NCI-H774 (cell line): Measurements from ENCODE around the gene MOGAT1.

Experiments
- DNase-seq: peaks from one replicate; lab custom pipeline; 2025; lab: John Stamatoyannopoulos, UW

MOGAT1 gene

DNA sequence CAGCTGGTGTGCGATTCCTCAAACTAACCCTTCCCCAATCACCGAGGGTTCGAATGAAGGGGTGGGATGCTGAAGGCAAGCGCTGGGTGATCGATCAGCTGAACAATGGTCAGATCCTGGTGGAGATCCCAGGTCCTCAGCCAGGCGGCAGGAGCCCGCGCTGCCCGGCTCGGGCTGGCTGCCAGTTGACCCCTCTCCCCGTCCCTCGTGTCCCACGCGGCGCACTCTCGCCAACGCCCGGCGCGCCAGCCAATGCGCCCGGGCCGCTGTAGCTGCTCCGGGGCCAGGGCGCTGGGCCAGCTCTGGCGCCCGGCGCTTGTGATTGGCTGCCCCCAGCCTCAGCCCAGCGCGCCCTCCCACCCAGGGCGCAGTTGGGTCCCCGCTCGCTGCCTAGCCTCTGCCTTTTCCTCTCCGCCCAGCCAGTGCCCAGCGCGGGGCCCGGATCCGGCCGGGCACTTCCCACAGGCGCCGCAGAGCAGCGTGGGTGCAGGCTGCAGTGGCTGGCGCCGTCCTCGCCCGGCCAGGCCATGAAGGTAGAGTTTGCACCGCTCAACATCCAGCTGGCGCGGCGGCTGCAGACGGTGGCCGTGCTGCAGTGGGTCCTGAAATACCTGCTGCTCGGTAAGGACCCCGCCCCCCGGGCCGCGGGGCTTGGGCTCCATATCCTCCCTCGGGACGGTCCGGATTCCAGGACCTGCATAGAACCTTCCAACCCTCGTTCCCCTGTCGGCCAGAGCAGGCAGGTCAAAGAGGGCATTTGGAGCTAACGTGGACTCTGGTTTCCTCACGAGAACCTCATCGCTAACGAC is at the start of gene MOGAT1:
Gene MOGAT1, plus strand, starts transcription at position 400 of the 809 bp plus-strand sequence. Its CDS starts 128 bp downstream, at position 528.
- peak; percentile 26 for DNase-seq

GRCh38 chr2:222621893-222622292 is 49.6 kb upstream of the MOGAT1 start:
- no peak for DNase-seq

- DNase-seq: no peak
These were observed 48.5 kb upstream of the MOGAT1 start for GRCh38 chr2:222622910-222623309.

GRCh38 chr2:222623756-222624309 is 47.6 kb upstream of the MOGAT1 start:
- no peak for DNase-seq

DNA sequence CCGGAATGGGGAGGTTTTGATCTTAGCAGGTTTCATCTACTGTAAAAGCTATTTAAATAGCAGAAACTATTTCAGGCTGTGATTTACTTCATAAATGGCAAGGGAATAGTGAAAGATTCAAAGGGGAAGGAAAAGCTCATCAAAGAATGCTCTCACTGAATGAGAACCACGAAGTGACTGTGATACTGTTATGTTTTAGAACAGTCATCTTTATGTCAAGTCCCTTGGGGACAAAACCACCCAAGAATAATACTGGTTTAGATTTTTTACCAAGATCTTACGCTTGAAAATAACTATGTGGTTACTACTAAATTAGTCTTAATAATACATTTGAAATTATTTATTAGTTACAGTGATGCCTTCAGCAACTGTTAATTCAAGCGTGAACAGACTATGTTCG is 43.7 kb upstream of the MOGAT1 start:
- no peak for DNase-seq

- DNase-seq: no peak
These were observed 36.2 kb upstream of the MOGAT1 start for GRCh38 chr2:222635295-222635694.

- DNase-seq: no peak
These were observed 34.4 kb upstream of the MOGAT1 start for GRCh38 chr2:222637067-222637466.

DNA sequence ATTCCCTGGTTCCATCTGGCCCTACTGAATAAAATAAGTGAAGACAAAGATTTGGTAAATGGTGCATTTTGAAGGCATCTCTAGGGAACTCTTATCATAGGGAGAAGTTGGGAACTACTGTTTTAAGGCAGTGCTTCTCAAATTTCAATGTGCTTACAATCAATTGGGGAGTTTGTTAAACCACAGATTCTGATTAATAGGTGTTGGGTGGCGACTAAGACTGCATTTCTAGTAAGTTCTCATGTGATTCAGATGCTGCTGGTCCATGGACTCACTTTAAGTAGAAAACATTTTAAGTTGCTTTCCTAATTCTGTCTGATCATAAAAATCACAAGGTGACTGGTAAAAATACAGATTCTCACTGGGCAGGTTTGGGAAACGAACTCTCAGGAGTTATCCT is 30.1 kb upstream of the MOGAT1 start:
- no peak for DNase-seq

DNA sequence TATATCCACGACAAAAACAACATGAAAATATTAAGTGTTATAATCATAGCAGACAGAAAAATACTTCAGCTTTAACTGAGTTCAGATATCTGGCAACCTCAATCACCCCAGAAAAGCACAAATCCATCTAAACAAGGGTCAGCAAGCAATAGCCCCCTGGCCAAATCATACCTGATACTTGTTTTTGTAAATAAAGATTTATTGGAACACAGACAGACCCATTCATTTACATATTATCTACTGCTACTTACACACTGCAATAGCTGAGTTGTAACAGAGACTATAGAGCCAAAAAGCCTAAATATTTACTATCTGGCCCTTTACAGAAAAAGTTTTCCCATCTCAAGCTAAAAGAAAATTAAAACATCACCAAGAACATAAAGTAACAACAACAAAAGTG is 28.3 kb upstream of the MOGAT1 start:
- DNase-seq: no peak

GRCh38 chr2:222646008-222646407 is 25.4 kb upstream of the MOGAT1 start:
- no peak for DNase-seq

- no peak for DNase-seq
These were observed 21.7 kb upstream of the MOGAT1 start for GRCh38 chr2:222649801-222650200.

DNA sequence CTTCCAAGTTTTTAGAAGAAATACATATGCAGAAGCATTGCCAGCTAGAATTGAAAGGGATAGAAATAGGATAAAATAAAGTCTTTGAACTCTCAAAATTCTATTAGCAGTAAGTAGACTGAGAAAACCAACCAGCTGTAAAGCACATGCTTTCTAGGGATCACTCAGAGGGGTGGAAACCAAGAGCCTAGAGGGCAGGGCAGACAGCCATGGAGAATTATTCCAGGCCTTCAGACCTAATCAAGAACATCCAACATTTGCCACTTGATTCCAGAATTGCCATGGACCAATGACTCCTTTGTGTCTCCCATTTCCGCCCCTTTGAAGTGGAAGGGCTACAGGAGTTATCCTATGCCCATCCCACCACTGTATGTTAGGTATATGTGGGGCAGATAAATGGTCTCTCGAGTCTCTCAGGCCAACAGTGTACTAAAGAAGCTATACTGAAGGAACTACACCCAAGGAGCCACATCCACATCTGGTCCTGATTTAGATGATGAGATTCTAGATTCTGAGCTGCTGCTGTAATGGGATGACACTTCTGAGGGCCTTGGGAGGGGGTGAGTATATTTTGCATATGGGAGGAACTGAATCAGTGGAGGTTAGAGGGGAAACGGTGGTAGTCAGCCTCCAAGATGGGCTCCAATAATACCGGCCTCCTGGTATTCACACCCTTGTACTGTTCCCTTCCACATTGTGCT is 19.6 kb upstream of the MOGAT1 start:
- DNase-seq: no peak

DNA sequence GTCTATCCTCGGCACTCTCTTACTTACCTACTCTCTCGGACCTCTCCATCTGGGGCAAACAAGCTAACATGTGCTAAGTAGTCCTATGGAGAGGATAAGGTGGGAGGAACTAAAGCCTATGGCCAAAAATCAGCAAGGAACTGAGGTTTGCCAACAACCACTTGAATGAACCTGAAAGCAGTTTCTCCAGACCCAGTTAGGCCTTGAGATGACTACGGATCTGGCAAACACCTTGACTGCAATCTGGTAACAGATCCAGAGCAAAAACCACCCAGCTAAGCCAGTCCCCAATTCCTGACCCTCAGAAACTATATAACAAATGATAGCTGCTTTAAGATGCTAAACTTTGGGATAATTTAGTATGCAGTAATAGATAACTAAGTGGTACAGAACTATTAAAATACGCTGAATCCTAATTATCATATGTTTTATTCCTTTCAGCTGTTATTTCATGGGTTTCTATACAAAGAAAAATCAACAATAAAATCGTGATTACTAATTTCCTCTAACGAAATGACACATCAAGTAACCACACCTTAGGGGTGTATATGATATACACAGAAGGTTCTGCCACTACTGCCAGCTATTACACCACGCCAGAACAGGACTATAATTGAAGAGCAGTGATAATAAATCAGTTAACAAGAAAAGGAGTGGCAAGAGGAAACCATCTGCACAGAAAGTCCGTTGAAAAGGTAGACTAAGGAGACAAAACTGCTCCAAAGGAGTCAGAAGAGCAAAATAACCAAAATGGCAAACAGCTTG is 18.8 kb upstream of the MOGAT1 start:
- DNase-seq: no peak

DNA sequence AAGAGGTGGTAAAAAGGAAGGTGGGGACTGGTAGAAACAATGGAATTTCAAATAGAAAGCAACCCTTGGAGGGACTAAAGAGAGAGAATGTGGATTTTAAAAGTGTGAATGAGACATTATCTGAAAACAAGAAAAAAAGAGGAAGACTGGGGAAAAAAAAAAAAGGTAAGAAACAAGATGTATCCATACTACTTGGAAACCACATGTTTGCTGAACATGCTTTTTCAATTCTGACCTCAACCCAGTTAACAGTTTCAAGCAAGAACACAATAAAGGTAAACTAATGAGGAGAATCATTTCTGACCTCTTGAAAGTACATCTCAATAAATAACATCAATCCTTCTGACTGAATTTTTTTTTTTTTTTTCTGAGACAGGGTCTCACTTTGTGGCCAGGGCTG is 18.2 kb upstream of the MOGAT1 start:
- DNase-seq: no peak

- DNase-seq: peak; percentile 92
These were observed 15.5 kb upstream of the MOGAT1 start, which contains the start of gene FARSB for GRCh38 chr2:222655787-222656525. FARSB (minus strand) TSS chr2:222656092; CDS start chr2:222656073, 19 bp downstream.

- no peak for DNase-seq
These were observed 14.7 kb upstream of the MOGAT1 start for GRCh38 chr2:222656526-222657446.

DNA sequence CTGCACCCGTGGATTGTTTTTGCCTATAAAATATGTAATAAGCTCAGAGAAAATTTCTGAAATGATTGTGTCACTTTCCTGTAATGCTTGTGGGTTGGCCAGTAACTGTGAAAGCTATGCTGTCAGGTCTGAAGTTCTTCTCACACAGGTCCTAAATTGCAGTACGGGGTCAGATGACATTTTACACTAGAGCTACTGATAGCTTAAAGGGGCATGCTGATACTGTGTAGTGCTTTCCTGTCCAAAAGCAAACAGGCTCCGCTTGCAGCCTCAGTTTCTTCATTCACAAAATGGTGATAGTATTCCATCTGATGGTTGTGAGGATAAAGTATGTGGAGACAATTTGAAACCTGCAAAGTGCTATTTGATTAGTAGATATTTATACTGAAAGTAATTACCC is 8.0 kb upstream of the MOGAT1 start:
- no peak for DNase-seq

GRCh38 chr2:222668494-222669154 is 2.8 kb upstream of the MOGAT1 start:
- DNase-seq: no peak

GRCh38 chr2:222669353-222669752 is 2.1 kb upstream of the MOGAT1 start:
- no peak for DNase-seq
